Ascending aorta (tissue), 2 donors: ENCODE data around the gene GREB1. TPM values are rescaled to one million over a fixed set of nuclear protein-coding genes. Genes with fewer than 3 reads are reported as not detected.

Experiments used
- DNase-seq, 2 donors: peaks; one replicate each; pipeline ENCODE4 v3.0.0-alpha.2; 2019; ENCODE audit warnings: low spot score in 2 of 2
- H3K27ac ChIP-seq, 2 donors: fragments of 200-600 bp; sonication (generic); one replicate each; pipeline ENCODE4 v1.5.1; 2016 to 2017; ENCODE audit warnings: mild to moderate bottlenecking in 1 of 2
- H3K27me3 ChIP-seq: fragments of 200-600 bp; sonication (generic); one replicate; pipeline ENCODE4 v1.5.1; 2017
- H3K36me3 ChIP-seq, 2 donors: fragments of 200-600 bp; sonication (generic); one replicate each; pipeline ENCODE4 v1.5.1; 2016
- H3K4me1 ChIP-seq, 2 donors: fragments of 200-600 bp; sonication (generic); one replicate each; pipeline ENCODE4 v1.5.1; 2016 to 2017; ENCODE audit warnings: mild to moderate bottlenecking in 1 of 2
- H3K4me3 ChIP-seq, 2 donors: fragments of 200-600 bp; sonication (generic); one replicate each; pipeline ENCODE4 v1.5.1; 2016 to 2017; ENCODE audit warnings: mild to moderate bottlenecking in 1 of 2
- H3K9me3 ChIP-seq, 2 donors: fragments of 200-600 bp; sonication (generic); one replicate each; pipeline ENCODE4 v1.5.1; 2016
- intact Hi-C: fragments of 100-400 bp; cut with DNase I; formaldehyde crosslinking; loops from one replicate; pipeline ENCODE4 v1.15.1; 2023
- total RNA-seq: library from RNA; depleted of rRNA; stranded (reverse); fragments of >200 nt; gene quantifications from one replicate; pipeline ENCODE4 v1.1.0, GENCODE V29; 2016
- TF ChIP-seq, protein P1 (sequence below), 3 experiments: fragments of 200-600 bp in 2 of 3; fragments of 450-650 bp in 1 of 3; sonication (generic) in 2 of 3; IDR thresholded peaks; one replicate each; pipeline ENCODE4 v1.5.1; 2016 to 2019; ENCODE audit warnings: antibody characterized with exemption in 3 of 3, mild to moderate bottlenecking in 1 of 3, moderate library complexity in 1 of 3

The GREB1 gene
- total RNA-seq, 1 donor from 2014 or later, result 5.9 TPM

DNA sequence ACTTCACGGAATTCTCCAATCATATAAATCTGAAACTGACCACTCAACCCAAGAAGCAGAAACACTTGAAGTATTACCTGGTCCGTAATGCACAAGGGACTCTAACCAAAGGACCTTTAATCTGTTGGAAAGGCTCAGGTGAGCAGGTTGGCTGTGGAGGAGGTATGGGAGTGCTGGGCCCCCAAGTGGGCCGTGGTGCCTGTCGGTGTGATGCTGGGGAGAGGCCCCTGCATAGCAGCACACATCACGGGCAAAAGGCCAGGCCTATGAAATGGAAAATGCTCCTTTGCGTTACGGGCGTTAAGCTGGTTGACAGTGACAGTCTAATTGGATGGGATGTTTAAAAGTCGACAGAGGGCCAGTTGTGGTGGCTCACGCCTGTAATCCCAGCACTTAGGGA is 42.6 kb downstream of the GREB1 start:
- no peaks in the 10 kb centered on the region for H3K4me1 ChIP-seq
- H3K9me3 ChIP-seq, result no peaks in the 10 kb centered on the region
- TF ChIP-seq, protein P1, sequence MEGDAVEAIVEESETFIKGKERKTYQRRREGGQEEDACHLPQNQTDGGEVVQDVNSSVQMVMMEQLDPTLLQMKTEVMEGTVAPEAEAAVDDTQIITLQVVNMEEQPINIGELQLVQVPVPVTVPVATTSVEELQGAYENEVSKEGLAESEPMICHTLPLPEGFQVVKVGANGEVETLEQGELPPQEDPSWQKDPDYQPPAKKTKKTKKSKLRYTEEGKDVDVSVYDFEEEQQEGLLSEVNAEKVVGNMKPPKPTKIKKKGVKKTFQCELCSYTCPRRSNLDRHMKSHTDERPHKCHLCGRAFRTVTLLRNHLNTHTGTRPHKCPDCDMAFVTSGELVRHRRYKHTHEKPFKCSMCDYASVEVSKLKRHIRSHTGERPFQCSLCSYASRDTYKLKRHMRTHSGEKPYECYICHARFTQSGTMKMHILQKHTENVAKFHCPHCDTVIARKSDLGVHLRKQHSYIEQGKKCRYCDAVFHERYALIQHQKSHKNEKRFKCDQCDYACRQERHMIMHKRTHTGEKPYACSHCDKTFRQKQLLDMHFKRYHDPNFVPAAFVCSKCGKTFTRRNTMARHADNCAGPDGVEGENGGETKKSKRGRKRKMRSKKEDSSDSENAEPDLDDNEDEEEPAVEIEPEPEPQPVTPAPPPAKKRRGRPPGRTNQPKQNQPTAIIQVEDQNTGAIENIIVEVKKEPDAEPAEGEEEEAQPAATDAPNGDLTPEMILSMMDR (IDR thresholded peaks at IDR 0.05), result no peak
- H3K4me3 ChIP-seq, result no peak overlapping the region
- intact Hi-C loops, result no loop called here
- H3K27me3 ChIP-seq, result no peaks in the 10 kb centered on the region
- DNase-seq, result no peak
- no peaks in the 10 kb centered on the region for H3K36me3 ChIP-seq
- H3K27ac ChIP-seq, result no peak overlapping the region

DNA sequence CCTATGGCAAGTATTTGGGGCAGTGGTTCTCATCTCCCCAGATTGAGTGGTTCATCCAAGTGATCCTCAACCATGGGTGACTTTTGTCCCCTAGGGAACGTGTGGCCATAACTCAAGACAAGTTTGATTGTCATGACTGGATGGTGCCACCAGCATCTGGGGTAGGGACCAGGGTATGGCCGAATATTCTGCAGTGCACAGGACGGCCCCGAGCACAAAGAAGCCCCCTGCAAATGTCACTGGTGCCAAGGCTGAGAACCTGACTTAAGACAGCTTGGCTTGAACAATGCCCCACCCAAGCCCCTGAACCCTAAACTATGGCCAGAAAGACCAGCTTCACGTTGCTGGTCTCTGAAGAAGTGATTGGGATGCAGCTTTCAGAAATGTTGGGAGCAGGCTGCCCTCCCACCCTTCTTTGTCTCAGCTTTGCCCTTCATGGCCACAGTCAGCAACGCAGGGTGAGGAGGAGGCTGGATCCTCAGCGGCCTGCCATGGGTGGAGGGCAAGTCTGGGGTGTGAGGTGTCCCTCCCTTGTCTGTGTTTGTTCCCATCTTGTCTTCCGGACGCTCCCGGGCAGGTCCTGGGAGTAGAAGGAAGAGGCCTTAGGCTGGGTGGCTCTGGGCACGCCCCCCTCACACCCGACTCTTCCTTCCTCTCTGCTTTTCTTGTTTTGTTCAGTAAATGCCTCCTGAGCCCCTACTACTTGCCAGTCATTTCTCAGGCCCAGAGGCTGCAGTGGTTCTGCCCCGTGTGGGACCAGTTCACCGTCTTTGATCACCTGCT is 43.4 kb downstream of the GREB1 start:
- TF ChIP-seq, protein P1 (IDR thresholded peaks at IDR 0.05), result no peak
- Histone ChIP-seq H3K4me3 (no peak overlapping the region), H3K4me1 (no peaks in the 10 kb centered on the region), H3K27ac (no peak overlapping the region), H3K9me3 (no peaks in the 10 kb centered on the region), H3K27me3 (no peaks in the 10 kb centered on the region), H3K36me3 (no peaks in the 10 kb centered on the region)
- intact Hi-C loops, result no loop called here
- DNase-seq, result no peak

DNA sequence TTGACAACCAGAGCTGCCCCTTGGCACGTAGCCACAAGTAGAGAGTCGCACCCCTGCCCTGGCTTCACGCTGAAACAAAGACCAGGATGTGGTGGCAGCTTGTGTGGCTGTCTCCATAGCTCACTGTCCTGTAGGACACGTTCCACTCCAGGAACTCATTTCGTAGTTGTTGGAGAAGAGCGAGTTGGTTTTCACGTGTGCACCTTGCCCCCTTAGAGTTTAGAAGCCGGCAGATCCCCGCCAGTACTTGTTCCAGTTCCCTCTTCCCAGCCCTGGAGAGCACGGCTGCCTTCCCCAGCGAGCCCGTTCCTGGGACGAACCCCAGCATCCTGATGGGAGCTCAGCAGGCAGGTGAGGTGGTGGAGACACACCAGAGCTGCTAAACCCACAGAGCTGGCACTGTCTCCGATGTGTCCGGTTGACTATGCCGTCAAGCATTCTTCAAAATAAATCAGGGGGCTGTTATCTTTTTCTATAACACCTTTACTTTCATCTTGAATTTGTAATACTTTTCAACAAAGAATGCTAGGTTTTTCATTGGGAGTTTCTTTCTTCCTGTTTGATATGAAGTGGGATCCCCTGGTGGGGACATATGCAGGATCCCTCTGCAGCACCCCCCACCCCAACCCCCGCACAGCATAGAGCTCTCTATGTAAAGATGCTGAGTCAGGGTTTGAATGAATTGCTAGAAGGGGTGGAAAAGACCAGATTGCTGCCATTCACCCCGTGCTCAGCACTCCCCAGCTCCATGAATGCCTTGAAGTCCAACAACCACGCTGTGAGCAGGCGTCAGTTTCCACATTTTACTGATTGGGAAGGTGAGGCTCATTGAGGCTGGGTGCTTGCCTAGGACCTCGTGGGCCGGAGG is 44.5 kb downstream of the GREB1 start:
- Histone ChIP-seq H3K27me3 (no peaks in the 10 kb centered on the region), H3K27ac (no peak overlapping the region), H3K4me1 (no peaks in the 10 kb centered on the region), H3K9me3 (no peaks in the 10 kb centered on the region), H3K4me3 (no peak overlapping the region), H3K36me3 (no peaks in the 10 kb centered on the region)
- intact Hi-C loops, result no loop called here
- DNase-seq, result no peak
- TF ChIP-seq, protein P1 (IDR thresholded peaks at IDR 0.05), result no peak

DNA sequence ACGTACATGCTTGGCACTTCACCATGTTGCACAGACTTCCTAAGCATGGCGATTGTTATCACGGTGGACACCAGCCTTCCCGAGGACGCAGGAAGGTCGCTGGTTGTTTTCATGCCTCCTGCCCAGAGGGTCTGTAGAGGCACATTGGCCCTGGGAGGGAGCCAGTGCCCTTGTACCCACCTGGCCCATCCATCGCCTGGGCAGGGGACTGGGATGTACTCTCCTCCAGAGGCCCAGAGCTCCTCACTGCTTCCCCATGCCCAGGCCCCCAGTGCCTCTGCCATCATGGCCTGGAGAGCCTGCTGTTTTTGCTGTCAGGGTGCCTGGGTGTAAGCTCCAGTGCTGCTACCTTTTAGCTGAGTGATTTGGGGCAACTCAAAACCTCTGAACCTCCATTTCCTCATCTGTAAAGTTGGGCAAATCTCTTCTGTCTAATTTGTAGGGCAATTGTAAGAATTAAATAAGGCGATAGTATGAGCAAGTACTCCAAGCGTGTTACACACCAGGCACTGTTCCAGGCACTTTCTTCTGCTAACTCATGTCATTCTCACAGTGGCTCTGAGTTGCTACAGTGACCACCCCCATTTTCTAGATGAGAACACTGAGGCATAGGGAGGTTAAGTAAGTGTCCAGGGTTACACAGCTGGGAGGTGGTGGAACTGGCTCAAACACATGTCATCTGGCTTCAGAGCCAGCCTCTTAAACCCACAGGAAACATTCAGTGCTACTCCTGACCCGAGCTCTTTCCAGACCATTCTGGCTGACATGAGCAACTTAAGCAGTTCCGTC is 45.3 kb downstream of the GREB1 start:
- no peak overlapping the region for H3K4me3 ChIP-seq
- no peaks in the 10 kb centered on the region for H3K27me3 ChIP-seq
- TF ChIP-seq, protein P1 (IDR thresholded peaks at IDR 0.05), result no peak
- H3K4me1 ChIP-seq, result no peaks in the 10 kb centered on the region
- H3K36me3 ChIP-seq, result no peaks in the 10 kb centered on the region
- intact Hi-C loops, result no loop called here
- no peak for DNase-seq
- no peak overlapping the region for H3K27ac ChIP-seq
- H3K9me3 ChIP-seq, result no peaks in the 10 kb centered on the region

DNA sequence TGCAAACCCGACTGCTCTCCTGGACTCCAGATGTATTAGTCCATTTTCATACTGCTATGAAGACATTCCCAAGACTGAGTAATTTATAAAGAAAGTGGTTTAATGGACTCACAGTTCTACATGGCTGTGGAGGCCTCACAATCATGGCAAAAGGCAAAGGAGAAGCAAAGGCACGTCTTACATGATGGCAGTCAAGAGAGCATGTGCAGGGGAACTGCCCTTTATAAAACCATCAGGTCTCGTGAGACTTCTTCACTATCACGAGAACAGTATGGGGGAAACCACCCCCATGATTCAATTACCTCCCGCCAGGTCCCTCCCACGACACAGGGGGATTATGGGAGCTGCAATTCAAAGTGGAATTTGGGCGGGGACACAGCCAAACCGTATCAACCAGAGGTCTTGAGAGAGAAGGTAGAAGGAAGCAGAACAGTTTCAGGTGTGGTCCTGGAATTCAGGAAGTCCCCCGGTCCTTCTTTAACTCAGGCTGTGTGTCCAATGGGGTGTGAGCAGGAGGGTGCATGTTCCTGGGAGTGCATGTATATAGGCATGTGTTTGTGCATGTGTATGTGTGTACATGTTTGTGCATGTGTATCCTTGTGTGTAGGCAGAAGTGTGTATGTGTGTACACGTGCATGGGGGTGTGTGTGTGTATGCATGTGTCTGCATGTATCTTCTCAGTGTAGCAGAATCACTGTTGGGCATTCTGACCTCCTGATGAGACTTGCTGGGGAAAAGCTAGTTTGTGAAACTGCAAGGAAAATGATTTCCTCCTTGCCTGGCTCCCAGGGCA is 46.2 kb downstream of the GREB1 start:
- no peaks in the 10 kb centered on the region for H3K9me3 ChIP-seq
- DNase-seq, result no peak
- H3K4me1 ChIP-seq, result no peaks in the 10 kb centered on the region
- H3K36me3 ChIP-seq, result no peaks in the 10 kb centered on the region
- no peak overlapping the region for H3K4me3 ChIP-seq
- TF ChIP-seq, protein P1 (IDR thresholded peaks at IDR 0.05), result no peak
- H3K27me3 ChIP-seq, result no peaks in the 10 kb centered on the region
- no peak overlapping the region for H3K27ac ChIP-seq
- intact Hi-C loops, result loop anchor here (5.0 kb wide), 1 partner anchor 103 kb away; no protein-coding TSS in a partner anchor
